Effector memory CD8-positive, alpha-beta T cell (primary cell): Measurements from ENCODE around the gene ADAP1.

Experiments
- ATAC-seq: fragments of 150-1000 bp; cut with Tn5 transposase; replicated peaks from 2 replicates; pipeline ENCODE4 v1.10.0; 2021; ENCODE audit warnings: mild to moderate bottlenecking, moderate library complexity
- DNase-seq, 3 experiments: peaks; one replicate each; pipeline ENCODE4 v3.0.0; 2021
- H3K27ac Mint-ChIP-seq, 2 donors: one replicate each; pipeline ENCODE4 v1.8.0; 2022; ENCODE audit warnings: mild to moderate bottlenecking in 2 of 2, mixed read lengths in 2 of 2, moderate library complexity in 2 of 2
- H3K27me3 Mint-ChIP-seq, 2 donors: one replicate each; pipeline ENCODE4 v1.8.0; 2022; ENCODE audit warnings: mixed read lengths in 2 of 2
- H3K36me3 Mint-ChIP-seq: one replicate; pipeline ENCODE4 v1.8.0; 2022; ENCODE audit warnings: mild to moderate bottlenecking, moderate library complexity, mixed read lengths; ENCODE audit not compliant: insufficient read depth
- H3K4me1 Mint-ChIP-seq, 2 donors: one replicate each; pipeline ENCODE4 v1.8.0; 2022; ENCODE audit warnings: low read depth in 2 of 2, mixed read lengths in 2 of 2
- H3K4me3 Mint-ChIP-seq, 2 donors: one replicate each; pipeline ENCODE4 v1.8.0; 2022; ENCODE audit warnings: mild to moderate bottlenecking in 2 of 2, mixed read lengths in 2 of 2, moderate library complexity in 2 of 2
- H3K9me3 Mint-ChIP-seq, 2 donors: one replicate each; pipeline ENCODE4 v1.8.0; 2022; ENCODE audit warnings: mixed read lengths in 2 of 2

The ADAP1 gene

GRCh38 chr7:992709-993607 lies 38.5 kb upstream of the ADAP1 start:
- no peaks in the 10 kb centered on the region for H3K9me3 Mint-ChIP-seq
- H3K27me3 Mint-ChIP-seq = no peaks in the 10 kb centered on the region
- DNase-seq (peak; percentile 86 to 89 (median 87)), ATAC-seq (peak; percentile 99)
- H3K36me3 Mint-ChIP-seq = peaks cover 5% of the 10 kb centered on the region
- no peak overlapping the region for H3K4me3 Mint-ChIP-seq
- H3K27ac Mint-ChIP-seq = no peak overlapping the region
- peaks cover 5% of the 10 kb centered on the region in 2 donors for H3K4me1 Mint-ChIP-seq

- H3K36me3 Mint-ChIP-seq = peaks cover 4% of the 10 kb centered on the region
- H3K4me1 Mint-ChIP-seq = peaks cover 5% of the 10 kb centered on the region in 2 donors
- H3K4me3 Mint-ChIP-seq = no peak overlapping the region
- H3K27ac Mint-ChIP-seq = no peak overlapping the region
- H3K27me3 Mint-ChIP-seq = no peaks in the 10 kb centered on the region
- no peak for ATAC-seq
- DNase-seq = no peak
- H3K9me3 Mint-ChIP-seq = no peaks in the 10 kb centered on the region
These were observed 37.5 kb upstream of the ADAP1 start for GRCh38 chr7:991729-992656.

- no peak for DNase-seq
- Mint-ChIP-seq H3K27me3 (peaks cover 5 to 8% of the 10 kb centered on the region in 2 donors), H3K9me3 (no peaks in the 10 kb centered on the region), H3K27ac (no peak overlapping the region), H3K36me3 (no peaks in the 10 kb centered on the region), H3K4me3 (no peak overlapping the region), H3K4me1 (peaks cover 5% of the 10 kb centered on the region in 2 donors)
- no peak for ATAC-seq
These were observed 36.7 kb upstream of the ADAP1 start for GRCh38 chr7:990933-991728.

- H3K27me3 Mint-ChIP-seq = peaks cover 10 to 15% of the 10 kb centered on the region in 2 donors
- DNase-seq = no peak
- no peak overlapping the region for H3K27ac Mint-ChIP-seq
- H3K36me3 Mint-ChIP-seq = no peaks in the 10 kb centered on the region
- no peaks in the 10 kb centered on the region for H3K9me3 Mint-ChIP-seq
- peaks cover 5% of the 10 kb centered on the region in 2 donors for H3K4me1 Mint-ChIP-seq
- no peak overlapping the region for H3K4me3 Mint-ChIP-seq
- no peak for ATAC-seq
These were observed 36.0 kb upstream of the ADAP1 start for GRCh38 chr7:990352-990932.

- H3K4me3 Mint-ChIP-seq = no peak overlapping the region
- ATAC-seq = no peak
These were observed 34.6 kb upstream of the ADAP1 start for GRCh38 chr7:988963-989529.

GRCh38 chr7:988426-988911 lies 34.0 kb upstream of the ADAP1 start:
- Mint-ChIP-seq H3K27me3 (peaks cover 13 to 20% of the 10 kb centered on the region in 2 donors), H3K27ac (no peak overlapping the region), H3K4me3 (no peak overlapping the region), H3K9me3 (no peaks in the 10 kb centered on the region), H3K36me3 (no peaks in the 10 kb centered on the region), H3K4me1 (peaks cover 5% of the 10 kb centered on the region in 2 donors)
- DNase-seq (no peak), ATAC-seq (no peak)

More at GRCh38 chr7:988963-989529, 34.6 kb upstream of the ADAP1 start:
- Mint-ChIP-seq H3K27ac (peak overlapping the region in 1 of 2 donors; percentile 77), H3K9me3 (no peaks in the 10 kb centered on the region), H3K4me1 (peaks cover 5% of the 10 kb centered on the region in 2 donors), H3K36me3 (no peaks in the 10 kb centered on the region), H3K27me3 (peaks cover 13 to 20% of the 10 kb centered on the region in 2 donors)
- no peak for DNase-seq

- no peak for ATAC-seq
- no peaks in the 10 kb centered on the region for H3K36me3 Mint-ChIP-seq
- peaks cover under 1 to 1% of the 10 kb centered on the region in 2 donors for H3K4me1 Mint-ChIP-seq
- no peaks in the 10 kb centered on the region for H3K9me3 Mint-ChIP-seq
- no peak for DNase-seq
- no peak overlapping the region for H3K4me3 Mint-ChIP-seq
- no peak overlapping the region for H3K27ac Mint-ChIP-seq
- H3K27me3 Mint-ChIP-seq = peaks cover 13 to 20% of the 10 kb centered on the region in 2 donors
These were observed 33.4 kb upstream of the ADAP1 start for GRCh38 chr7:987909-988308.

- H3K4me1 Mint-ChIP-seq = no peaks in the 10 kb centered on the region
- DNase-seq (no peak), ATAC-seq (no peak)
- no peak overlapping the region for H3K4me3 Mint-ChIP-seq
- H3K27ac Mint-ChIP-seq = no peak overlapping the region
- H3K27me3 Mint-ChIP-seq = peaks cover 13 to 20% of the 10 kb centered on the region in 2 donors
- H3K36me3 Mint-ChIP-seq = no peaks in the 10 kb centered on the region
- no peaks in the 10 kb centered on the region for H3K9me3 Mint-ChIP-seq
These were observed 32.6 kb upstream of the ADAP1 start for GRCh38 chr7:986766-987751.

GRCh38 chr7:985915-986741 lies 31.6 kb upstream of the ADAP1 start:
- Mint-ChIP-seq H3K27me3 (peaks cover 13 to 20% of the 10 kb centered on the region in 2 donors), H3K4me1 (no peaks in the 10 kb centered on the region), H3K36me3 (no peaks in the 10 kb centered on the region), H3K9me3 (no peaks in the 10 kb centered on the region), H3K27ac (no peak overlapping the region), H3K4me3 (no peak overlapping the region)
- no peak for ATAC-seq
- DNase-seq = no peak

- Mint-ChIP-seq H3K36me3 (no peaks in the 10 kb centered on the region), H3K27ac (no peak overlapping the region), H3K4me1 (no peaks in the 10 kb centered on the region), H3K9me3 (no peaks in the 10 kb centered on the region), H3K27me3 (peaks cover 13 to 20% of the 10 kb centered on the region in 2 donors), H3K4me3 (no peak overlapping the region)
- DNase-seq (no peak), ATAC-seq (no peak)
These were observed 30.6 kb upstream of the ADAP1 start for GRCh38 chr7:985127-985416.
